ENCODE results near the gene HTR2C. TPM values are rescaled to one million over a fixed set of nuclear protein-coding genes. Genes with fewer than 3 reads are reported as not detected.

HTR2C gene
- total RNA-seq, 3 donors from 2014 or later: not detected

DNA sequence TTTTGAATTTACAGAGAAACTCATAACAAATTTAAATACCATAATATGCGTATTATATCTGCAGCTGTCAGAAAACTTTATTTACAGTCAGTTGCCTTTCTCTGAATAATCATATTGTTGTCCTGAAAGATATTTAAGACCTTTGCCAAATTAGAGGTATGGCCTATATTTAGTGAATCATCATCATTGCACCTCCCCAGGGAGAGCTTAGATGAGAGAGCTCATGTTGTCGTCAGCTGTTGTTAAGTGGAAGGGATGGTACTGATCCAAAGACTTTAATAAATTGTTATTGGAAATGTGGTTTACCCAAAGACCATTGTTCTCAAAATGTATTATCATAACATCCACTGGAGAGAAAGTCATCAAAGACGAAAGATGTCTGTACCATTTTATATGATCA lies 128.6 kb downstream of the HTR2C start:
- H3K27ac ChIP-seq: no peak overlapping the region
- peaks cover 0 to 13% of the 10 kb centered on the region in 2 donors for H3K27me3 ChIP-seq
- no peaks in the 10 kb centered on the region for H3K4me1 ChIP-seq
- no peak for TF ChIP-seq POLR2AphosphoS5 (IDR thresholded peaks at IDR 0.05)
- TF ChIP-seq, protein P1, sequence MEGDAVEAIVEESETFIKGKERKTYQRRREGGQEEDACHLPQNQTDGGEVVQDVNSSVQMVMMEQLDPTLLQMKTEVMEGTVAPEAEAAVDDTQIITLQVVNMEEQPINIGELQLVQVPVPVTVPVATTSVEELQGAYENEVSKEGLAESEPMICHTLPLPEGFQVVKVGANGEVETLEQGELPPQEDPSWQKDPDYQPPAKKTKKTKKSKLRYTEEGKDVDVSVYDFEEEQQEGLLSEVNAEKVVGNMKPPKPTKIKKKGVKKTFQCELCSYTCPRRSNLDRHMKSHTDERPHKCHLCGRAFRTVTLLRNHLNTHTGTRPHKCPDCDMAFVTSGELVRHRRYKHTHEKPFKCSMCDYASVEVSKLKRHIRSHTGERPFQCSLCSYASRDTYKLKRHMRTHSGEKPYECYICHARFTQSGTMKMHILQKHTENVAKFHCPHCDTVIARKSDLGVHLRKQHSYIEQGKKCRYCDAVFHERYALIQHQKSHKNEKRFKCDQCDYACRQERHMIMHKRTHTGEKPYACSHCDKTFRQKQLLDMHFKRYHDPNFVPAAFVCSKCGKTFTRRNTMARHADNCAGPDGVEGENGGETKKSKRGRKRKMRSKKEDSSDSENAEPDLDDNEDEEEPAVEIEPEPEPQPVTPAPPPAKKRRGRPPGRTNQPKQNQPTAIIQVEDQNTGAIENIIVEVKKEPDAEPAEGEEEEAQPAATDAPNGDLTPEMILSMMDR (IDR thresholded peaks at IDR 0.05): no peak
- no peak for TF ChIP-seq POLR2A (IDR thresholded peaks at IDR 0.05)
- no peaks in the 10 kb centered on the region for H3K36me3 ChIP-seq
- no peaks in the 10 kb centered on the region for H3K9me3 ChIP-seq
- intact Hi-C loops (cut with DNase I; ENCODE audit: low total_unique reads): no loop called here
- no peak overlapping the region for H3K4me3 ChIP-seq
- no peak for DNase-seq (ENCODE audit: low spot score in 2 of 2)

DNA sequence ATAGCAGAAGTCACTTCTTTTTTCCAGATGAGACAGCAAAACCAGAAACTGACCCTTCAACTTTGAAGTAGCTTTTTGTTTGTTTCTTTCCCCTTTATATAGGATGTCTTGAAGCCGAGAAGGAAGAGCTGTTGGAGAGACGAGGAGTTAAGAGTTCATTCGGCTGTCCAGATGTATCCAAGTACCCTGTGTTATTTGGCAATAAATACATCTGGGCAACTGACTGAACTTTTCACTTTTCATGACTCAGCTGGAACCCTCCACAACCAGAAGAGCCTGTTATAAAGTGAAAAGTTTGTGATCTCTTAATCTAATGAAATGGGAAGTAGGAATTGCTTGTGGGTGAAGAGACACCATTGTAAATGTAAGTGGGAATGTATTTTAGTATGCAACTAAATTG lies 131.2 kb downstream of the HTR2C start:
- H3K4me3 ChIP-seq: no peak overlapping the region
- H3K36me3 ChIP-seq: no peaks in the 10 kb centered on the region
- H3K9me3 ChIP-seq: no peaks in the 10 kb centered on the region
- peaks cover 0 to 9% of the 10 kb centered on the region in 2 donors for H3K27me3 ChIP-seq
- intact Hi-C loops (cut with DNase I; ENCODE audit: low total_unique reads): no loop called here
- no peak overlapping the region for H3K27ac ChIP-seq
- H3K4me1 ChIP-seq: no peaks in the 10 kb centered on the region
- no peak for TF ChIP-seq POLR2A (IDR thresholded peaks at IDR 0.05)
- TF ChIP-seq POLR2AphosphoS5 (IDR thresholded peaks at IDR 0.05): no peak
- TF ChIP-seq, protein P1 (IDR thresholded peaks at IDR 0.05): no peak
- no peak for DNase-seq (ENCODE audit: low spot score in 2 of 2)

DNA sequence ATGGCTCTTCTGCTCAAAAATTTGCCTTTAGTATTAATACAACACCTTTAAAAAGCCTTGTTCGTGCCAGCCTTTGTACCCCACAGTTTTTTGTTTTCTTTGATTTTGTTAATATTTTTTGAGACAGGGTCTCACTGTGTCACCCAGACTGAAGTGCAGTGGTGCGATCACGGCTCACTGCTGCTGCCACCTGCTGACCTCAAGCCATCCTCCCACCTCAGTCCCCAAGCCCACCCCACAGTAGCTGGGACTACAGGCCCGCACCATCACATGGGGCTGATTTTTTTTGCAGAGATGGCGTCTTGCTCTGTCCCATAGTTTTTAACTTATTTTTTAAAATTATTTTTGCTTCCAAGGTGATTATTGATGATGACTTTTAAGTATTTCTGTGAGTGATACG lies 134.0 kb downstream of the HTR2C start:
- Histone ChIP-seq H3K4me1 (no peaks in the 10 kb centered on the region), H3K4me3 (no peak overlapping the region), H3K27me3 (peaks cover 0 to 5% of the 10 kb centered on the region in 2 donors), H3K36me3 (no peaks in the 10 kb centered on the region), H3K27ac (no peak overlapping the region), H3K9me3 (no peaks in the 10 kb centered on the region)
- no peak for TF ChIP-seq POLR2A (IDR thresholded peaks at IDR 0.05)
- TF ChIP-seq, protein P1 (IDR thresholded peaks at IDR 0.05): no peak
- no peak for TF ChIP-seq POLR2AphosphoS5 (IDR thresholded peaks at IDR 0.05)
- intact Hi-C loops (cut with DNase I; ENCODE audit: low total_unique reads): no loop called here
- DNase-seq (ENCODE audit: low spot score in 2 of 2): no peak

DNA sequence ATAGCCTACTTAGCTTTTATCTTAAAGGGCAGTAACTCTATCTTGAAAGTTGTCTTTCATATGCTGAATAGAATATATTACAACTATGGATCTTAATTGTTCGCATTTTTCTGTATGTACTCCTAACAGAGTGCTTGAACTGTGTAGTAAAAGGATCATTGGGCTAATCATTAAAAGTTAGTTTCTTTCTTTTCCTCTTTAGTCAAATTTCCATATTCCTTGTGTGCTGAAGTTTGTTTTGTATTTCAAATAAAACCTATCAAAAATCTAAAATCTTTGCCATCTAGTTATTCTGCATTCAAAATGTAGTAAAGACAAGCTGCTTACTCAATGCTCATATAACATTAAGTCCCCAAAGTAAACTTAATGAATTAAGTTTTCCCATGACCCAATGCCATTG lies 182.7 kb downstream of the HTR2C start:
- Histone ChIP-seq H3K4me1 (no peaks in the 10 kb centered on the region), H3K36me3 (no peaks in the 10 kb centered on the region), H3K27me3 (peaks cover 0 to 13% of the 10 kb centered on the region in 2 donors), H3K4me3 (no peak overlapping the region), H3K9me3 (peaks cover 3 to 17% of the 10 kb centered on the region in 2 donors), H3K27ac (no peak overlapping the region)
- DNase-seq (ENCODE audit: low spot score in 2 of 2): no peak
- intact Hi-C loops (cut with DNase I; ENCODE audit: low total_unique reads): no loop called here
- TF ChIP-seq POLR2A (IDR thresholded peaks at IDR 0.05) (no peak), POLR2AphosphoS5 (IDR thresholded peaks at IDR 0.05) (no peak)
- TF ChIP-seq, protein P1 (IDR thresholded peaks at IDR 0.05): no peak

DNA sequence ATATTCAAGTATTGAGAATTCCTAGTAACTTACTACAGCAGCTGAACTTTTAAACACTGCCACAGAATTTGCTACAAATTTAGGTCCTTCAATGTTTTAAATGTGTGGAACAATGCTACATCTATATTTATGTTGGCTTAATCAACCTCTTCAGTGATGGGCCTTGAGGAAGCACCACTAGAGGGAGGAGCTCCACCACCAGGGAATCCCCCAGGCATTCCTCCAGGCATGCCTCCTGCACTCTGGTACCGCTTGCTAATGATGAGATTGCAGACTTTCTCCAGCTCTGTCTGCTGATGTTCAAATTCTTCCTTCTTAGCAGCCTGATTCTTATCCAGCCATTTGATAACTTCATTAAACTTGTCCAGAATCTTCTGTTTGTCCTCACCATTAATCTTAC lies 190.8 kb downstream of the HTR2C start:
- H3K36me3 ChIP-seq: no peaks in the 10 kb centered on the region
- H3K4me1 ChIP-seq: no peaks in the 10 kb centered on the region
- H3K27ac ChIP-seq: no peak overlapping the region
- intact Hi-C loops (cut with DNase I; ENCODE audit: low total_unique reads): no loop called here
- no peak overlapping the region for H3K4me3 ChIP-seq
- DNase-seq (ENCODE audit: low spot score in 2 of 2): no peak
- H3K9me3 ChIP-seq: peaks cover 3 to 9% of the 10 kb centered on the region in 2 donors
- peaks cover 0 to 31% of the 10 kb centered on the region in 2 donors for H3K27me3 ChIP-seq
- TF ChIP-seq POLR2AphosphoS5 (IDR thresholded peaks at IDR 0.05) (no peak), POLR2A (IDR thresholded peaks at IDR 0.05) (no peak)
- TF ChIP-seq, protein P1 (IDR thresholded peaks at IDR 0.05): no peak
